NCI-H82 (cell line): ENCODE measurements around the gene HIGD1A.

ENCODE experiments used
- DNase-seq: peaks from one replicate; lab custom pipeline; 2025; lab: John Stamatoyannopoulos, UW

HIGD1A gene

DNA sequence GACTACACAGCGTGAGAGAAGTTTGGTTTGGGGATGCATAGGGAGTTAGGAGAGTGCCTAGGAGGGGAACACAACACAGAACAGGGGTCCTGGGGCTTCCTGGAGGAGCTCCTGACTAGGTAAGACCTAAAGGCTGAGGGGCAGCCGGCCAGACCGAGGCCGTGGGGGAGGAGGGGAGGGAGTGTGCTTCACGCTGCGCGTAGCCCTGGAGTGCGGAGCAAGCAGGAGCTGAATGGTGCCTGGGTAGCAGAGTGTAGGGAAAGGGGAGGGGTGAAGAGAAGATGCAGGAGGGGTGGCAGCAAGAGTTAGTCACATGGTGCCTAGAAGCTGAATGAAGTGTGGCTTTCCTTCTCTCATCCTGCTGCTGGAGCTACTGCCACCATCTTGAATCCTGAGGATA, 69.3 kb downstream of the HIGD1A start:
- no peak for DNase-seq

DNA sequence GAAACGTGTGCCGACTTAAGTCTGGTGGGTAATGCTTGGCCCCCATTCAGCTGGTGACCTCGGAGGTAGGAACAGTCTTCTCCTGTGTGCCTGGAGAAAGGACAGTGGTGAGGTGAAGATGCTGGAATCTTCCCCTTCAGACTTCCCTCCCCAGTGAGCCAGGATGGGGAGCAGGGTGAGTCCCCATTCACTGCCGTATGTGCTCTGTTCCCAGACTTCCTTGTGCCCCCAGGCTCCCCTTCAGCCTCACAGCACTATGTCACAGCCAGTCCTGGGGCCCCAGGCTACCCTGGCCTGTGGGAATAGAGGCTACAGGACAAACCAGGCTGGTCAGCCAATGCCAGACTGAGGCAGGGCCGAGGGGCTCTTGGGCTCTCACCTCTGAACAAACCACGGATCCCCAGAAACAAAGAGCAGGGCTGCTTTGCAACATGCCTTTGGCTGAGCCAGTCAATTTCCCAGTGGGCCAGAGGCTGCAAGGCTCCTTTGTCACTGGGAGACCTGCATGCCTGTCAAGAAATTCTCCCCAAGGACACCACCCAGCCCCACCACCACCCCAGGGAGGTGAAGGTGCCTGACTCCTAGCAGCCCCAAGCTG, 69.9 kb downstream of the HIGD1A start:
- no peak for DNase-seq

DNA sequence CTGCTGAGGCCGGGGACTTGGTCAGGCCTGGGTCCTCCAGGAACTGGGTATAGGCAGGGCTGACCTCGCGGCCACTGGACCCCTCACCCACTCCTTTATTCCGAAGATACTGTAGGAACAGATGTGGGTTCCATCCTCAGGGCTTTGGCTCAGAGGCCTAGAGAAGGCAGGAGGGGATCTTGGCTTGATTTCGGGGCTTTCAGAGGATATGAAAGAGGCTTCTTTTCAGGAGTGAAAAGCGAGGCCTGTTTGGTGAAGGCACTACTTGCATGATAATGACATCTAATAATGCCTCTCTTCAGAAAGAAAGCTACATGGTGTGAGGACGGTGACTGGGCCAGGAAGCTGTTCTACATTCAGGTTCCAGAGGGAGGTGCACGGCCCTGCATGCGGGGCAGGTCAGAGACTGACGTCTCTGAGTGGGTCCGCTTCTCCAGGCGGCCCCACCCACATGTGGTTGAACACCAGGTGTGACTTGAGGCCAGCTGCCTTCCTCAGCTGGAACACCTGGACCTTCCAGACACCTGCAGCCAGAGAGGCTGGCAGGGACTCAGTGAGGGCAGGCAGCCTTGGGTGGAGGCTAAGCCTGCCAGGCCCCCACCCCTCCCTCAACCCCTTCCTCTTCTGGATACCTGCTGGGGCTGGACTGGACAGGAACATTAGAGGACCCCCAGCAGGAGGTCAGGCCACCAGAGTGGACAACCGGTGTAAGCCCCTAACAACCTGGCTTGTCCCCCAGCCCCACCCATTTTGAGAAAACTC, 70.6 kb downstream of the HIGD1A start:
- DNase-seq: no peak
